GM12878 (cell line): ENCODE results near the gene NUPR1. TPM values are rescaled to one million over a fixed set of nuclear protein-coding genes. Genes with fewer than 3 reads are reported as not detected.

Experiments
- ATAC-seq: fragments of 200-7000 bp; cut with Tn5 transposase; 3 replicates; pipeline ENCODE4 v1.9.1; 2020; ENCODE audit warnings: mild to moderate bottlenecking, moderate library complexity
- BruUV-seq: library from RNA; stranded (reverse); fragments of 400-500 nt; replicated peaks from 2 replicates; lab custom pipeline; 2021; lab: Mats Ljungman, UMichigan
- CTCF ChIA-PET: fragments of 300-600 bp; sonication (Branson Sonifier 250); formaldehyde crosslinking; extraction: SDS; loops from one replicate; lab custom pipeline; 2021; ENCODE audit warnings: inconsistent platforms; lab: Yijun Ruan, JAX
- POLR2A ChIA-PET: fragments of 350-600 bp; formaldehyde crosslinking; extraction: SDS; loops from one replicate; lab custom pipeline; 2021; ENCODE audit warnings: inconsistent platforms; lab: Charles Lee
- RAD21 ChIA-PET: fragments of 300-600 bp; sonication (Branson Sonifier 250); formaldehyde crosslinking; loops from one replicate; lab custom pipeline; 2023; ENCODE audit warnings: antibody characterized with exemption; ENCODE audit not compliant: unreplicated experiment; lab: Charles Lee
- SMC1A ChIA-PET: fragments of 300-600 bp; sonication (Branson Sonifier 250); formaldehyde crosslinking; loops from one replicate; lab custom pipeline; 2023; ENCODE audit not compliant: unreplicated experiment, uncharacterized antibody; lab: Charles Lee
- DNase-seq: peaks from one replicate; pipeline ENCODE4 v3.0.0-alpha.2; 2011; ENCODE audit warnings: low read depth, low spot score
- FAIRE-seq: peaks from 3 replicates; lab custom pipeline; 2011; peaks lifted over from hg19 to GRCh38; lab: Jason Lieb, UNC
- H2AFZ ChIP-seq: 2 replicates; pipeline ENCODE4 v1.6.0; 2011; ENCODE audit warnings: low read depth, low read length, control low read depth; ENCODE audit not compliant: control insufficient read depth
- H3K27ac ChIP-seq: 2 replicates; pipeline ENCODE4 v1.5.1; 2011; ENCODE audit warnings: control low read depth; ENCODE audit not compliant: control insufficient read depth, insufficient read depth
- H3K27me3 ChIP-seq, 2 experiments: replicated peaks in 1 of 2; 2 replicates each; pipeline versions ENCODE4 v1.6.0 to v1.6.1; 2011; ENCODE audit warnings: low read length in 1 of 2; ENCODE audit not compliant: control insufficient read depth in 2 of 2, insufficient read depth in 2 of 2
- H3K36me3 ChIP-seq, 2 experiments: 2 replicates each; pipeline ENCODE4 v1.5.1; 2011; ENCODE audit warnings: low read length in 1 of 2; ENCODE audit not compliant: control insufficient read depth in 2 of 2, insufficient read depth in 2 of 2
- H3K4me1 ChIP-seq: 2 replicates; pipeline ENCODE4 v1.6.1; 2011; ENCODE audit warnings: mild to moderate bottlenecking, low read length, moderate library complexity, mixed read lengths; ENCODE audit not compliant: control insufficient read depth, insufficient read depth
- H3K4me2 ChIP-seq: 2 replicates; pipeline ENCODE4 v1.6.0; 2011; ENCODE audit warnings: control low read depth; ENCODE audit not compliant: control insufficient read depth, insufficient read depth
- H3K4me3 ChIP-seq: fragments of 200-600 bp; sonication (generic); 2 replicates; pipeline ENCODE4 v1.5.1; 2016
- H3K79me2 ChIP-seq: 2 replicates; pipeline ENCODE4 v1.6.0; 2011; ENCODE audit warnings: low read length; ENCODE audit not compliant: control insufficient read depth, insufficient read depth
- H3K9ac ChIP-seq: 2 replicates; pipeline ENCODE4 v1.8.0; 2011; ENCODE audit warnings: low read length, control low read depth, mixed read lengths; ENCODE audit not compliant: control insufficient read depth, insufficient read depth
- H3K9me3 ChIP-seq: replicated peaks from 3 replicates; pipeline ENCODE4 v1.5.1; 2011; ENCODE audit warnings: mild to moderate bottlenecking, low read length; ENCODE audit not compliant: control insufficient read depth, insufficient read depth
- H4K20me1 ChIP-seq: 2 replicates; pipeline ENCODE4 v1.6.0; 2011; ENCODE audit not compliant: control insufficient read depth, insufficient read depth
- CREB1 ChIP-seq: IDR thresholded peaks from 2 replicates; pipeline ENCODE4 v1.6.1; 2012; ENCODE audit warnings: low read depth, mild to moderate bottlenecking, inconsistent platforms
- DPF2 ChIP-seq: fragments of 450-650 bp; IDR thresholded peaks from 2 replicates; pipeline ENCODE4 v1.6.1; 2017; ENCODE audit warnings: mild to moderate bottlenecking
- EGR1 ChIP-seq, 2 experiments: IDR thresholded peaks; 1 replicate in 1 of 2; 2 replicates in 1 of 2; pipeline ENCODE4 v1.6.1; 2011 to 2012; ENCODE audit warnings: low read depth in 2 of 2, low read length in 2 of 2, borderline replicate concordance in 1 of 2, mild to moderate bottlenecking in 1 of 2, moderate library complexity in 1 of 2
- HDGF ChIP-seq: fragments of 450-650 bp; IDR thresholded peaks from 2 replicates; pipeline ENCODE4 v1.6.1; 2016; ENCODE audit warnings: antibody characterized with exemption
- IKZF1 ChIP-seq: fragments of 450-650 bp; conservative IDR thresholded peaks from 2 replicates; pipeline ENCODE4 v1.6.1; 2017; ENCODE audit warnings: antibody characterized with exemption, mild to moderate bottlenecking
- IRF4 ChIP-seq: IDR thresholded peaks from 2 replicates; pipeline ENCODE4 v1.6.1; 2011; ENCODE audit warnings: low read depth, low read length
- KLF5 ChIP-seq: fragments of 450-650 bp; IDR thresholded peaks from 2 replicates; pipeline ENCODE4 v1.6.1; 2014; ENCODE audit warnings: mild to moderate bottlenecking; ENCODE audit not compliant: partially characterized antibody
- NBN ChIP-seq: fragments of 450-650 bp; IDR thresholded peaks from 2 replicates; pipeline ENCODE4 v1.6.1; 2016
- RBBP5 ChIP-seq: fragments of 200-600 bp; sonication (generic); conservative IDR thresholded peaks from 2 replicates; pipeline ENCODE4 v1.6.1; 2016
- RELA ChIP-seq: fragments of 450-650 bp; IDR thresholded peaks from 2 replicates; pipeline ENCODE4 v1.8.0; 2014; ENCODE audit warnings: borderline replicate concordance; ENCODE audit not compliant: partially characterized antibody
- SIX5 ChIP-seq: IDR thresholded peaks from 2 replicates; pipeline ENCODE4 v1.6.1; 2011; ENCODE audit warnings: mild to moderate bottlenecking, low read depth, low read length, moderate library complexity; ENCODE audit not compliant: severe bottlenecking
- SRF ChIP-seq, 2 experiments: IDR thresholded peaks; 2 replicates each; pipeline ENCODE4 v1.6.1; 2011; ENCODE audit warnings: low read depth in 2 of 2, low read length in 2 of 2, mild to moderate bottlenecking in 1 of 2, moderate library complexity in 1 of 2
- SUPT20H ChIP-seq: IDR thresholded peaks from 2 replicates; pipeline ENCODE4 v1.6.1; 2011; ENCODE audit warnings: low read depth, mild to moderate bottlenecking, low read length, moderate library complexity, borderline replicate concordance; ENCODE audit not compliant: control insufficient read depth
- YBX1 ChIP-seq: fragments of 450-650 bp; IDR thresholded peaks from 2 replicates; pipeline ENCODE4 v1.6.1; 2016; ENCODE audit warnings: antibody characterized with exemption
- ZNF217 ChIP-seq: fragments of 450-650 bp; IDR thresholded peaks from 2 replicates; pipeline ENCODE4 v1.6.1; 2017; ENCODE audit warnings: antibody characterized with exemption, mild to moderate bottlenecking
- ZNF384 ChIP-seq: IDR thresholded peaks from 2 replicates; pipeline ENCODE4 v1.6.1; 2012; ENCODE audit warnings: low read depth, mild to moderate bottlenecking, low read length, improper control_type of control experiment, borderline replicate concordance
- WGBS: methylation state at CpG from one replicate; pipeline ENCODE4 v1.1.6; 2016; ENCODE audit warnings: low lambda C conversion rate; ENCODE audit not compliant: insufficient replicate concordance, insufficient coverage; ENCODE audit errors: missing lambda C conversion rate; 5-methylcytosine and 5-hydroxymethylcytosine counted together
- in situ Hi-C: fragments of 300-500 bp; cut with MboI; formaldehyde crosslinking; loops from 9 replicates; pipeline ENCODE4 v1.14.3; 2018; ENCODE audit warnings: mixed read lengths
- intact Hi-C: fragments of 100-400 bp; cut with micrococcal nuclease; formaldehyde crosslinking; loops from one replicate; pipeline ENCODE4 v1.14.2; 2022; ENCODE audit not compliant: unreplicated experiment
- polyA plus RNA-seq, 11 experiments: library from polyadenylated mRNA; depleted of rRNA in 4 of 11; unstranded in 6 of 11; stranded (reverse) in 5 of 11; fragments of >200 nt; fragmentation: Nextera tagmentation in 4 of 11; fragmentation: Illumina TruSeq in 1 of 11; extraction: Ambion mirVana in 4 of 11; extraction: Trizol in 1 of 11; gene quantifications; 1 replicate in 1 of 11; 2 replicates in 10 of 11; pipeline versions ENCODE4 v1.2.1 to v1.2.3, GENCODE V29; 2011 to 2016; ENCODE audit warnings: inconsistent platforms in 2 of 11, missing spikeins in 2 of 11, low read depth in 1 of 11
- total RNA-seq, 4 experiments: library from RNA; depleted of rRNA in 3 of 4; stranded (reverse); fragments of >200 nt in 3 of 4; fragmentation: Illumina TruSeq in 1 of 4; extraction: Trizol in 1 of 4; gene quantifications; 2 replicates each; pipeline versions ENCODE4 v1.2.1 to v1.2.3, GENCODE V29; 2013 to 2021
- TF ChIP-seq, protein P1 (sequence below): fragments of 150-350 bp; IDR thresholded peaks from 2 replicates; pipeline ENCODE4 v1.6.1; 2016; ENCODE audit warnings: low read depth, low read length
- TF ChIP-seq, protein P2 (sequence below): fragments of 450-650 bp; IDR thresholded peaks from 2 replicates; pipeline ENCODE4 v1.6.1; 2017; ENCODE audit warnings: mild to moderate bottlenecking, moderate library complexity

NUPR1 gene
- total and polyA plus RNA-seq, 10 of the 15 experiments (the other 5 are each of a cell fraction or from before 2014, with no cell fraction given) = 0.04 to 0.78 (median 0.17) TPM; not detected in 2

DNA sequence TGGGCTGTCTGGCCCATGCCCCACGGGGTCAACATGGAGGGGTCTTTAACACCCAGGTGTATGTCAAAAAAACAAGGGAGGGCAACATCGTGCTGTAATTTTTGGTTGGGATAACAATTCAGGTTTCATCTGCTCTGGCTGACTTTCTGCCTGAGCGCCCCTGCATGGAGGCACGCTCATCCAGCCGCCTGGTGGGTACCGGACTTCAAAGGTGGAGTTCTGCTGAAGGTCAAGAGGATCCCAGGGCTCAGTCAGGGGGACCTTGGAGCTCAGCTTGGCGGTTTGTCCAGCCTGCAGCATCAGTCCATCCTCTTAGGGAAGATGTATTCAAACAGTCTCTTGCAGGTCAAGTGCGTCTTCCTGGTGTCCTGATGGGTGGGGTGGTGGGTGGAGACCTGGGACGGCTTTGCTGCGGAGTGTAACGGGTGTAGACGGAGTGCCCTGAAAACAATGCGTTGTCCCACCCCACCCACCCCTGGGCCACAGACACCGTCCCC is 9.6 kb upstream of the NUPR1 start:
- WGBS = 51% methylated on average over 12 of the region's 14 CpGs
- ChIA-PET SMC1A (no interaction called here), RAD21 (no interaction called here), CTCF (no interaction called here)
- no peak overlapping the region for H3K4me2 ChIP-seq
- H3K4me3 ChIP-seq = no peak overlapping the region
- no peak overlapping the region for H3K9ac ChIP-seq
- H4K20me1 ChIP-seq = no peaks in the 10 kb centered on the region
- H2AFZ ChIP-seq = no peak overlapping the region
- H3K27ac ChIP-seq = no peak overlapping the region
- intact Hi-C loops = no loop called here
- H3K79me2 ChIP-seq = no peaks in the 10 kb centered on the region
- no peak for FAIRE-seq
- no peaks in the 10 kb centered on the region for H3K9me3 ChIP-seq
- no peaks in the 10 kb centered on the region for H3K27me3 ChIP-seq
- TF ChIP-seq RBBP5 (no peak), RELA (no peak), IRF4 (no peak), SIX5 (no peak), HDGF (no peak), SRF (IDR thresholded peaks at IDR 0.05; ENCODE audit: low read depth in 2 of 2, low read length in 2 of 2) (no peak), YBX1 (no peak), SUPT20H (no peak), NBN (no peak), EGR1 (IDR thresholded peaks at IDR 0.05; ENCODE audit: borderline replicate concordance in 1 of 2, low read depth in 2 of 2, low read length in 2 of 2) (no peak), ZNF384 (no peak), ZNF217 (no peak), KLF5 (no peak), DPF2 (no peak), CREB1 (no peak), IKZF1 (no peak)
- TF ChIP-seq, protein P1, sequence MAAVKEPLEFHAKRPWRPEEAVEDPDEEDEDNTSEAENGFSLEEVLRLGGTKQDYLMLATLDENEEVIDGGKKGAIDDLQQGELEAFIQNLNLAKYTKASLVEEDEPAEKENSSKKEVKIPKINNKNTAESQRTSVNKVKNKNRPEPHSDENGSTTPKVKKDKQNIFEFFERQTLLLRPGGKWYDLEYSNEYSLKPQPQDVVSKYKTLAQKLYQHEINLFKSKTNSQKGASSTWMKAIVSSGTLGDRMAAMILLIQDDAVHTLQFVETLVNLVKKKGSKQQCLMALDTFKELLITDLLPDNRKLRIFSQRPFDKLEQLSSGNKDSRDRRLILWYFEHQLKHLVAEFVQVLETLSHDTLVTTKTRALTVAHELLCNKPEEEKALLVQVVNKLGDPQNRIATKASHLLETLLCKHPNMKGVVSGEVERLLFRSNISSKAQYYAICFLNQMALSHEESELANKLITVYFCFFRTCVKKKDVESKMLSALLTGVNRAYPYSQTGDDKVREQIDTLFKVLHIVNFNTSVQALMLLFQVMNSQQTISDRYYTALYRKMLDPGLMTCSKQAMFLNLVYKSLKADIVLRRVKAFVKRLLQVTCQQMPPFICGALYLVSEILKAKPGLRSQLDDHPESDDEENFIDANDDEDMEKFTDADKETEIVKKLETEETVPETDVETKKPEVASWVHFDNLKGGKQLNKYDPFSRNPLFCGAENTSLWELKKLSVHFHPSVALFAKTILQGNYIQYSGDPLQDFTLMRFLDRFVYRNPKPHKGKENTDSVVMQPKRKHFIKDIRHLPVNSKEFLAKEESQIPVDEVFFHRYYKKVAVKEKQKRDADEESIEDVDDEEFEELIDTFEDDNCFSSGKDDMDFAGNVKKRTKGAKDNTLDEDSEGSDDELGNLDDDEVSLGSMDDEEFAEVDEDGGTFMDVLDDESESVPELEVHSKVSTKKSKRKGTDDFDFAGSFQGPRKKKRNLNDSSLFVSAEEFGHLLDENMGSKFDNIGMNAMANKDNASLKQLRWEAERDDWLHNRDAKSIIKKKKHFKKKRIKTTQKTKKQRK = no peak
- TF ChIP-seq, protein P2, sequence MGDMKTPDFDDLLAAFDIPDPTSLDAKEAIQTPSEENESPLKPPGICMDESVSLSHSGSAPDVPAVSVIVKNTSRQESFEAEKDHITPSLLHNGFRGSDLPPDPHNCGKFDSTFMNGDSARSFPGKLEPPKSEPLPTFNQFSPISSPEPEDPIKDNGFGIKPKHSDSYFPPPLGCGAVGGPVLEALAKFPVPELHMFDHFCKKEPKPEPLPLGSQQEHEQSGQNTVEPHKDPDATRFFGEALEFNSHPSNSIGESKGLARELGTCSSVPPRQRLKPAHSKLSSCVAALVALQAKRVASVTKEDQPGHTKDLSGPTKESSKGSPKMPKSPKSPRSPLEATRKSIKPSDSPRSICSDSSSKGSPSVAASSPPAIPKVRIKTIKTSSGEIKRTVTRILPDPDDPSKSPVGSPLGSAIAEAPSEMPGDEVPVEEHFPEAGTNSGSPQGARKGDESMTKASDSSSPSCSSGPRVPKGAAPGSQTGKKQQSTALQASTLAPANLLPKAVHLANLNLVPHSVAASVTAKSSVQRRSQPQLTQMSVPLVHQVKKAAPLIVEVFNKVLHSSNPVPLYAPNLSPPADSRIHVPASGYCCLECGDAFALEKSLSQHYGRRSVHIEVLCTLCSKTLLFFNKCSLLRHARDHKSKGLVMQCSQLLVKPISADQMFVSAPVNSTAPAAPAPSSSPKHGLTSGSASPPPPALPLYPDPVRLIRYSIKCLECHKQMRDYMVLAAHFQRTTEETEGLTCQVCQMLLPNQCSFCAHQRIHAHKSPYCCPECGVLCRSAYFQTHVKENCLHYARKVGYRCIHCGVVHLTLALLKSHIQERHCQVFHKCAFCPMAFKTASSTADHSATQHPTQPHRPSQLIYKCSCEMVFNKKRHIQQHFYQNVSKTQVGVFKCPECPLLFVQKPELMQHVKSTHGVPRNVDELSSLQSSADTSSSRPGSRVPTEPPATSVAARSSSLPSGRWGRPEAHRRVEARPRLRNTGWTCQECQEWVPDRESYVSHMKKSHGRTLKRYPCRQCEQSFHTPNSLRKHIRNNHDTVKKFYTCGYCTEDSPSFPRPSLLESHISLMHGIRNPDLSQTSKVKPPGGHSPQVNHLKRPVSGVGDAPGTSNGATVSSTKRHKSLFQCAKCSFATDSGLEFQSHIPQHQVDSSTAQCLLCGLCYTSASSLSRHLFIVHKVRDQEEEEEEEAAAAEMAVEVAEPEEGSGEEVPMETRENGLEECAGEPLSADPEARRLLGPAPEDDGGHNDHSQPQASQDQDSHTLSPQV = no peak
- TF ChIP-seq, all 136 proteins: peak for 0
- BruUV-seq = no TSS peak
- no peak for ATAC-seq
- no peaks in the 10 kb centered on the region for H3K36me3 ChIP-seq
- DNase-seq = no peak
- no peaks in the 10 kb centered on the region for H3K4me1 ChIP-seq
- in situ Hi-C loops = no loop called here
- POLR2A ChIA-PET = interaction anchor here (1.7 kb wide), 1 partner anchor 54 kb away, joined by 4 read pairs; the partner anchor contains the start of gene APOBR
